ENCODE measurements around the gene DDIT4. TPM values are rescaled to one million over a fixed set of nuclear protein-coding genes. Genes with fewer than 3 reads are reported as not detected.
A peak's percentile ranks its signal among the peaks of the same experiment; 100 is the strongest.

DDIT4 gene
- total and polyA plus RNA-seq, 9 of the 15 experiments (the other 6 are each of a cell fraction or from before 2014, with no cell fraction given) = 8.2 to 675 (median 159) TPM

GRCh38 chr10:72297805-72298591 is 24.3 kb downstream of the DDIT4 start (continued):
- TF ChIP-seq CCNT2 (IDR thresholded peaks at IDR 0.05; ENCODE audit: borderline replicate concordance, extremely low read depth, insufficient read length, low read depth, low read length) = peak; percentile 86
- no peak for TF ChIP-seq FUS (optimal IDR thresholded peaks at IDR 0.05; ENCODE audit: low read depth, low read length)
- peak; percentile 48 for TF ChIP-seq SMARCE1 (IDR thresholded peaks at IDR 0.05)
- TF ChIP-seq BRD9 (IDR thresholded peaks at IDR 0.05; ENCODE audit: low read depth, partially characterized antibody) = peak; percentile 68
- peak; percentile 70; the same call in 1 of the 2 replicates for TF ChIP-seq ZBTB26 (CRISPR knock-in tag; IDR thresholded peaks at IDR 0.05)
- peak; percentile 94 for TF ChIP-seq POLR2G (IDR thresholded peaks at IDR 0.05; ENCODE audit: low read depth, low read length)
- TF ChIP-seq CBX8 (IDR thresholded peaks at IDR 0.05; ENCODE audit: borderline replicate concordance, extremely low read depth, low read depth, low read length, poor library complexity, severe bottlenecking) = no peak
- peak; percentile 60; the same call in 1 of the 2 replicates for TF ChIP-seq EP400 (IDR thresholded peaks at IDR 0.05)
- TF ChIP-seq ZBTB11 (CRISPR knock-in tag; IDR thresholded peaks at IDR 0.05) = peak in 1 of 3 experiments; percentile 67; a peak in 1 of 6 replicates
- TF ChIP-seq MCM5 (IDR thresholded peaks at IDR 0.05; ENCODE audit: low read depth) = no peak
- 0 out of 2 replicates have a peak, but pooled peaks have one; percentile 37 for TF ChIP-seq ZNF212 (CRISPR knock-in tag; IDR thresholded peaks at IDR 0.05)
- peak in 2 of 3 experiments; percentile 77 to 85 for TF ChIP-seq YY1 (IDR thresholded peaks at IDR 0.05; ENCODE audit: borderline replicate concordance in 1 of 3, control insufficient read depth in 1 of 3, extremely low read depth in 1 of 3, insufficient read depth in 3 of 3, insufficient read length in 1 of 3, insufficient replicate concordance in 2 of 3, low read depth in 1 of 3, low read length in 2 of 3)
- TF ChIP-seq CHD1 (IDR thresholded peaks at IDR 0.05; ENCODE audit: low read length) = no peak
- peak; percentile 56 for TF ChIP-seq MAFG (tag; conservative IDR thresholded peaks at IDR 0.05)
- peak; percentile 37; the same call in 1 of the 2 replicates for TF ChIP-seq ZC3H8 (IDR thresholded peaks at IDR 0.05)
- TF ChIP-seq MITF (IDR thresholded peaks at IDR 0.05) = peak; percentile 87
- TF ChIP-seq BRF1 (IDR thresholded peaks at IDR 0.05; ENCODE audit: borderline replicate concordance, extremely low read depth, insufficient read length) = no peak
- TF ChIP-seq NFXL1 (CRISPR knock-in tag; IDR thresholded peaks at IDR 0.05) = peak; percentile 69
